ENCODE results near the gene ACAA1.
"Not testable (repeated sequence)": the region's sequence is repeated elsewhere in the genome, so short reads cannot be mapped to it uniquely, and the experiment has no call there.

Gene ACAA1

DNA sequence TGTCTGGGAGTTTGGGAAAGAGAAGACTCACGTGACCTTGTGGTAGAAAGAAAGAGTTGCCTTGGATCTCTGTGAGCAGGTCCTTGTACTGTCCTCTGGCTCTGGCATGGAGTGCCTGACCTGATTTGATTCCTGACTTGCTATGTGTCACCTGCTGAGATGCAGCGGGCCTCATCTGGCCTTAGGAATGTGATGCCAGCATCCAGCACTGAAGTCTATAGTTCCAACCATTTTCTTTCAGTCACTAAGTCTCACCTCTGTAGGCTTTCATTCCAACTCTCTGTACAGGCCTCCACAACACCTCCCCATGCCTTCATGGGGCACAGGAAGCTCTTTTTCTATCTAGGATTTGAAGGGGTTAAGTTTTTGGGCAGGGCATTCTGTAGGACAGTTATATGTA, 16.3 kb upstream of the ACAA1 start:
- no peak for DNase-seq

DNA sequence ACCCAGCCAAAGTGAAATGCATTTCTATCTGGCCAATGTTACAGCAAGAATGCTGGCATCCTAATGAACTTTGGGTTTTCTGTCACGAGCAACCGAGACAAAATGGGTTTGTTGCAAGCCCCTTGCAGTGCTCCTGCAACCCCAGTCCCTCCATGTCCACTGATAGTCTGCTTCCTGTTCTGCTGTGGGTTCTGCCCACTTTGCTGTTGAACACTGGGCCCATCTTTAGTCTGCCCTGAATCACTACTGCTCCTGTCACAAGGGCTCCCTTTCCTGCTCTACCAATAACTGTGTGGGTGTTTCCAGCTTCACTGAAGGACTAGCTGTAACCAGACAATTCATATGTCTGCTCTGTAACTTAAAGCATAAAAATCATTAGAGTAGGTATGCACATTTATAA, 15.7 kb upstream of the ACAA1 start:
- DNase-seq: no peak

DNA sequence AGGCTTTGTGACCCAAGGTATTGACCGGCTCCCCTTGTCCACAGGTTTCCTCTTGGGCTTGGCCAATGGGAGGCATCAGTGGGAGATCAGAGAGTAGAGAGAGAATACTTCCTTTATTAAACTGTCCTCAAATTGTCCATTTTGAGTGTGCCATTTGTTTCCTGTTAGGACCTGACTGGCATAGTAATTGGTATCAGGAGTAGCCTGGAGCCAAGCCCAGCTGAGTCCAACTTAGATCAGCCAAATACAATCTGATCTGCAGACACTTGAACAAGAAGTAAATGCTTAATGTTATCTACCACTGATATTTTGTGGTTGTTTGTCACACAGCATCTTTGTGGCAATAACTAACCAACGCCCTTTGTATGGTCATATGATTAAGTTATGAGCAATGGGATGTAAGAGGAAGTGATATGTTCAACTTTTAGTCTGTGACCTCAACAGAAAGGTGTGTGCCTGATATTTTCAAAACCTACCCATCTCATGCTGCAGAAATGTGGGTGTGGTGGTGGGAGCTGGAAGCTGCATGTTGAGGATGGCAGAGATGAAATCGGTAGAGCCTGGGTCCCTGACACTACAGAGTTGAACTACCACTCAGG, 14.8 kb upstream of the ACAA1 start:
- no peak for DNase-seq

DNA sequence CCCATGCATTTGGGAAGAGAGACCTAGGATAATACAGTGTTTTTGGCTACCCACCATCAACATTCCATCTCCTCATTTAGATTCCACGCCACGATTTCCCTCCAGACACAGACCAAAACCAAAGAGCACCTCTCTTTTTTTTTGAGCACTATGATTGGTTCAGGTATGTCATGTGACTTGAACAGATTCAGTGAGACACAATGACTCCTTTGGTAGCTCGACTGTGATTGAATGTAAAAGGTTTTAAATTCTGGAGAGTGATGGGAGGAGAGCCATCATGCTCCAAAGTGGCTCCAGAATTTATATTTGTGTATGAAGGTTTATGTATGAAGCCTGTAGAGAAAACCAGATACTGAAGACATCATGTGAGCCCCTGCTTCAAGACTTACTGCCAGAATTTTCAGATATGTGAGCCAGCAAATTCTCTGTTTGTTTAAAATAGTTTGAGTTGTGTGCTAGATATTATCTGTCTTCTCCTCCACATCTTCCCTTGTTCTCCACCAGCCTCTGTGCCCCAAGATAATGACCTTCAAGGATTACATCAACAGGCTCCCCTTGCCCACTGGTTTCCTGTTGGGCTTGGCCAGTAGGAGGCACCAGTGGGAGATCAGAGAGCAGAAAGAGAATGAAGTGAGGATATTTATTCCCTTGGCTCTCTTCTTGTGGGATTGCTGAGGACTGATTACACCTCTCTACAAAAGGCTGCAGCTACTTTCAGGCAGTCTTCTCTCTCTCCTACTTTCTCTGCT, 14.0 kb upstream of the ACAA1 start:
- no peak for DNase-seq

DNA sequence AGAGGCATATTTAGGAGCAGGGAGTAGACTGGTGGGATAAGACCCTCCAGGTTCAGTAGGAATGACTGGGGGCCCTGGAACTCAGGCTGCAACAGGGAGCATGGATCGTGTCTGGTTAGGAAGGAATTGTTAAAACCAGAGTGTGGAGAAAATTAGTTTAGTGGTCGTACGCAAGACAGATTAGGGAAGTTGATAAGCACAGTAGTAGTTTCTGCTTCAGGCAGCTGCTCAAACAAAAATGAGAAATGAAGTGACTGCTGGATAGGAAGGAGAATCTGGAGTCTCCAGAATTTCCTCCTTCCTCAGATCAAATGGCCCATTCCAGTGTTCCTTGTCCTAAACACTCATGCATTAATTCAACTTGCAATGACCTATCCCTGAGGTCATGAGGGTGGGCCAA, 12.8 kb upstream of the ACAA1 start:
- DNase-seq: no peak

DNA sequence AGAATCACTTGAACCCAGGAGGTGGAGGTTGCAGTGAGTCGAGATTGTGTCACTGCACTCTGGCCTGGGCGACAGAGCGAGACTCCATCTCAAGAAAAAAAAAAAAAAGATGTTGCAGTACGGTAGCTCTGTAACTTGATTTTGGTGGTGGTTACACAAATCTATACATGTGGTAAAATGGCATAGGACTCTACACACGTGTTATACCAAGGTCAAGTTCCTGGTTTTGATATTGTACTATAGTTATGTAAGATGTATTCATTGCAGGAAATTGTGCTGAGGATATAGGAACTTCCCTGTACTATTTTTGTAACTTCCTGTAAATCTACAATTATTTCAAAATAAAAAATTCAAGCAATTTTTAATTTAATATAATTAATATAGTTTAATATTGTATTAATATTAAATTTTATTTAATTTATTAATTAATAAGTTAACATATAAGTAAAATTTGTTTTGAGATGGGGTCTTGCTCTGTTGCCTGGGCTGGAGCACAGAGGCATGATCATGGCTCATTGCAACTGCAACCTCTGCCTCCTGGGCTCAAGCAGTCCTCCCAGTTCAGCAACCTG, 11.5 kb upstream of the ACAA1 start:
- no peak for DNase-seq

DNA sequence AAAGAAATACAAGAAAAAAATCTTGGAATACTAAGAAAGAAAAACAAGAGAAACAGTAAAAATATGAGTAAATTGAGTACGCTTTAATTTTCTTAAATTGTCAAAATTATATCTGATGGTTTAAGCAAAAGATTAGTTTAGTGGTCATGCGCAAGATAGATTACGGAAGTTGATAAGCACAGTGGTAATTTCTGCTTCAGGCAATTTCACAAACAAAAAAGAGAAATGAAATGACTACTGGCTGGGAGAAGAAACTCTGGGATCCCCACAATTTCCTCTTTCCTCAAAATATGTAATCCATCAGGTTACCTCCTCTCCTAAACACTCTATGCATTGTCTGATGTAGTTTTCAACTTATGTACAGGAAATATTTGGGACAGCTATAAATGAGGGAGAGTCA, 10.5 kb upstream of the ACAA1 start:
- DNase-seq: no peak

DNA sequence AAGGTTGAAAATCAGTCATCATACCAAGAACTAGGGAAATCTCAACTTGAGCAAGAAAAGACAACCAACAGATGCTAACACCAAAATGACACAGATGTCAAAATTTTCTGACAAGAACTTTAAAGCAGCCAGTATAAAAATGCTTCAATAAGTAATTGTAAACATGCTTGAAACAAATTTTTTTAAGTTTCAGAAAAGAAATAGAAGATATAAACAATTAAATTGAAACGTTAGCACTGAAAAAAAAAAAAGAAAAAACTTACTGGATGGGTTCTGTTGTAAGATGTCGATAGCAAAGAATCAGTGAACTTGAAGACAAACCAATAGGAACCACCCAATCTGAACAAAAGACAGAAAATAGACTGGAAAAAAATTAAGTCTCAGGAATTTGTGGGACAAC, 9.6 kb upstream of the ACAA1 start:
- DNase-seq: no peak

DNA sequence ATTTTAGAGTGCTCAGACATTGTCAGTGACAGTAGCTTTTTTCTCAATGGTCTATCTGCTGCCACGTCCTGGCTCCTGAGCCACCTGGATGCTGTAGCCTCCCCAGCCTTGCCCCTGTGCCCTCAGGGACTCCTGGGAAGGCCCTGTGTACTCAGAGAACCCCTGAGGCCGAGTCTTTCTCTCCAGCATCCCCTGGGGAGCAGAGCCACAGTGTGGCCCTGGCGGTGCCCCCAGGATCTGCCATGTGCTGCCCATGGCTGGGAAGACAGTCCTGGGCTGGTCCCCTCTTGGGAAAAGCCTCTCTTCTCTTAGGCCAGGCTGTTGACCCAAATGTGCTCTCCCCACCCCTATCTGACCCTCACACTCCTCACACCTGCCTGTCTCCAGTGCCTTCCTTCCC, 6.6 kb upstream of the ACAA1 start:
- no peak for DNase-seq

DNA sequence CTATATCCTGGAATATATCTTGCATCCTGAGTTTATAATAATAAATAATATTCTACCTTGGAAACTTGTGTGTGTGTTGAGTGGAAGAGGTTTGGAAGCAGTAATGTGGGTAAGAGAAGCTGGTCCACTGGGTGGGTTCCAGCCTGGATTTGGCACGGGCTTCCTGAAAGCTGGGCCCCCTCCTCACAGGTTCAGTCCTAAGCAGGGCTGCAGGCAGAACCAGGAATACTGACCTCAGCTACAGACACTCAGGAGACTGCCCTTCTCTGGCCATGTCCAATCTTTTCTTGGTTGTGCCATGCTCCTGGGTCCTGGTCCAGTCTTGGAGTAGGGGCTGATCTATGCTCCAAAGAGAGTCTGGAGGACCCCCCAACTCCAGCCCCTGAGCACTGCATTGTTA, 6.0 kb upstream of the ACAA1 start:
- DNase-seq: no peak

DNA sequence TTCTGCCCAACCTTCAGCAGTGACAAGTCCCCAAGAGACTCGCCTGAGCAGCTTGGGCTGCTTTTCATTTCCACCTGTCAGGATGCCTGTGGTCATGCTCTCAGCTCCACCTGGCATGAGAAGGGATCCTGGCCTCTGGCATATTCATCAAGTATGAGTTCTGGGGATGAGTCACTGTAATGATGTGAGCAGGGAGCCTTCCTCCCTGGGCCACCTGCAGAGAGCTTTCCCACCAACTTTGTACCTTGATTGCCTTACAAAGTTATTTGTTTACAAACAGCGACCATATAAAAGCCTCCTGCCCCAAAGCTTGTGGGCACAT, 5.0 kb upstream of the ACAA1 start:
- DNase-seq: no peak

DNA sequence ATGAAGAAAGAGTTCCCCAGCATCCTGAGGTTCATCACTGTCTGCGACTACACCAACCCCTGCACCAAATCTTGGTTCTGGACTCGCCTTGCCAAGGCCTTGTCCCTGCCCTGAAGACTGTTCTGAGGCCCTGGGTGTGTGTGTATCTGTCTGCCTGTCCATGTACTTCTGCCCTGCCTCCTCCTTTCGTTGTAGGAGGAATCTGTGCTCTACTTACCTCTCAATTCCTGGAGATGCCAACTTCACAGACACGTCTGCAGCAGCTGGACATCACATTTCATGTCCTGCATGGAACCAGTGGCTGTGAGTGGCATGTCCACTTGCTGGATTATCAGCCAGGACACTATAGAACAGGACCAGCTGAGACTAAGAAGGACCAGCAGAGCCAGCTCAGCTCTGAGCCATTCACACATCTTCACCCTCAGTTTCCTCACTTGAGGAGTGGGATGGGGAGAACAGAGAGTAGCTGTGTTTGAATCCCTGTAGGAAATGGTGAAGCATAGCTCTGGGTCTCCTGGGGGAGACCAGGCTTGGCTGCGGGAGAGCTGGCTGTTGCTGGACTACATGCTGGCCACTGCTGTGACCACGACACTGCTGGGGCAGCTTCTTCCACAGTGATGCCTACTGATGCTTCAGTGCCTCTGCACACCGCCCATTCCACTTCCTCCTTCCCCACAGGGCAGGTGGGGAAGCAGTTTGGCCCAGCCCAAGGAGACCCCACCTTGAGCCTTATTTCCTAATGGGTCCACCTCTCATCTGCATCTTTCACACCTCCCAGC, 4.4 kb upstream of the ACAA1 start:
- DNase-seq: no peak

DNA sequence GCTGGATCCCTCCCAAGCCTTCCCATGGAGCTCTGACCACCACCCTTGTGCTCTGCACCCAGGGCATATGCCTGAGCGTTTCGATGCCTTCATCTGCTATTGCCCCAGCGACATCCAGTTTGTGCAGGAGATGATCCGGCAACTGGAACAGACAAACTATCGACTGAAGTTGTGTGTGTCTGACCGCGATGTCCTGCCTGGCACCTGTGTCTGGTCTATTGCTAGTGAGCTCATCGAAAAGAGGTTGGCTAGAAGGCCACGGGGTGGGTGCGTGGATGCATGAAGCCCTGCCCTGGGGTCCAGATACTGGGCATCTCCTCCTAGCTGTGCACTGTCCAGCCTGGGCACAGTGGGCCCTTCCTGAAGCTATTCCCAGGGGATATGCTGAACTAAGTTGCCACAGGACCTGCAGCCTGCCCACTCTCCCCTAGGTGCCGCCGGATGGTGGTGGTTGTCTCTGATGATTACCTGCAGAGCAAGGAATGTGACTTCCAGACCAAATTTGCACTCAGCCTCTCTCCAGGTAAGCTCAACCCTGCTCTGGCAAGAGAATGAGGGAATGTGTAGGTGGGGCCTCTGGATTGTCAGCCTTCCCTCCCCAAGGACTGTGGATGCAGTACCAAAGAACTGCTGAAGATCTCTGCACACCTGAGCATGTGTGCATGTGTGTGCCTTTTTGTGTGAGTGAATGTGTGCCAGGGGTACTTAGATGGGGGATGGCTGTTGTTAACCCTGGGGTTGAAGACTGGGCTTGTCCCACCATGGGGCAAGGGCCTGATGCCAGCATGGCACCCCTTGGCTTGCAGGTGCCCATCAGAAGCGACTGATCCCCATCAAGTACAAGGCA, 3.6 kb upstream of the ACAA1 start:
- DNase-seq: no peak

DNA sequence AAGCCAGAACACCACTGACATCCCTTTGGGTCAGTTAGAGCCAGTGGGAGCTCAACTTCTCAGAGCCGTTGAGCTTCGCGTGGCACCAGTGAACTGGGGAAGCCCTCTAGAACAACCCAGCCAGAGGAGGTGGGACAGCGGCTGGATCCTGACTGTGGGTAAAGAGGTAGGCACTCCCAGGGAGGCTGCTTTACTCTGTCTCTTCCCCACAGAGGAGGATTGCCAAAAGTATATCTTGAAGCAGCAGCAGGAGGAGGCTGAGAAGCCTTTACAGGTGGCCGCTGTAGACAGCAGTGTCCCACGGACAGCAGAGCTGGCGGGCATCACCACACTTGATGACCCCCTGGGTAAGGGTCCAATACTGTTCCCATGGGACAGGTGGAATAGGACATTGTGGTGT, 2.7 kb upstream of the ACAA1 start:
- no peak for DNase-seq

DNA sequence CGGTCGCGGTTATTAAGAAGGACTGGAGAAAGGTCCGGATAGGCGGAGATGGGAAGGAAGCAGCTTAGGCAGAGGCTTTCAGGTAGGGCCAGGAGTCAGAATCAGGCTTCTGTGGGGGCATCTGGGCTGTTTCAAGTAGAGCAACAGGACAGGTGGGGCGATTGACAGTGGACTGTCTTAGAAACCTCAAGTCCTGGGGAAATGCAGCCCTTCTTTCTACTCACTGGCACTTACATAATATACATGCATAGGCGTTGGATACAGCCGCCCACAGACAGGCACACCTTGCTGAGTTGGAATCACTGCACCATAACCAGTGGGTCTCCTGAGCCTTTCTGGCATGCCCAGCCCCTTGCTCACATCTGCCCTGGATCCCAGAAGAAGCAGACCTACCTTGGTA, 2.3 kb upstream of the ACAA1 start:
- DNase-seq: peak in 1 of 3 experiments; percentile 53

DNA sequence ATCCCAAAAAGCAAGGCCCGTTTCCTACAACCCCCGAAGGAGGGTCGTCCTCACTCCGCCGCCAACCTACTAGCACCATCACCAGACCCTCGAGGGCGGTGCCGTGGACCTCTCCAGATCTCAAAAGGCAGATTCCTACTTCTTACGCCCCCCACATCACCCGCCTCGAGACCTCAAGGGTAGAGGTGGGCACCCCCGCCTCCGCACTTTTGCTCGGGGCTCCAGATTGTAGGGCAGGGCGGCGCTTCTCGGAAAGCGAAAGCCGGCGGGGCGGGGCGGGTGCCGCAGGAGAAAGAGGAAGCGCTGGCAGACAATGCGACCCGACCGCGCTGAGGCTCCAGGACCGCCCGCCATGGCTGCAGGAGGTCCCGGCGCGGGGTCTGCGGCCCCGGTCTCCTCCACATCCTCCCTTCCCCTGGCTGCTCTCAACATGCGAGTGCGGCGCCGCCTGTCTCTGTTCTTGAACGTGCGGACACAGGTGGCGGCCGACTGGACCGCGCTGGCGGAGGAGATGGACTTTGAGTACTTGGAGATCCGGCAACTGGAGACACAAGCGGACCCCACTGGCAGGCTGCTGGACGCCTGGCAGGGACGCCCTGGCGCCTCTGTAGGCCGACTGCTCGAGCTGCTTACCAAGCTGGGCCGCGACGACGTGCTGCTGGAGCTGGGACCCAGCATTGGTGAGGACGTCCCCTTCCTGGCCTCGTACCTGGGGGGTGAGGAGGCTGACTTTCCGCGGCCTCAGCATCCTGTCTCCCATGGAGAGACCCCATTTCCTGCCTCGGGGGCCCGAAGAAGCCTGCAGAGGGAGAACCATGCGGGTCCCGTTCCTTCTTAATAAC, 1.6 kb upstream of the ACAA1 start, which contains the start of gene MYD88:
MYD88 (plus strand) TSS at position 313 of the 842 bp plus-strand sequence; CDS start at position 353, 40 bp downstream.
- peak; percentile 37 to 77 (median 57) for DNase-seq

DNA sequence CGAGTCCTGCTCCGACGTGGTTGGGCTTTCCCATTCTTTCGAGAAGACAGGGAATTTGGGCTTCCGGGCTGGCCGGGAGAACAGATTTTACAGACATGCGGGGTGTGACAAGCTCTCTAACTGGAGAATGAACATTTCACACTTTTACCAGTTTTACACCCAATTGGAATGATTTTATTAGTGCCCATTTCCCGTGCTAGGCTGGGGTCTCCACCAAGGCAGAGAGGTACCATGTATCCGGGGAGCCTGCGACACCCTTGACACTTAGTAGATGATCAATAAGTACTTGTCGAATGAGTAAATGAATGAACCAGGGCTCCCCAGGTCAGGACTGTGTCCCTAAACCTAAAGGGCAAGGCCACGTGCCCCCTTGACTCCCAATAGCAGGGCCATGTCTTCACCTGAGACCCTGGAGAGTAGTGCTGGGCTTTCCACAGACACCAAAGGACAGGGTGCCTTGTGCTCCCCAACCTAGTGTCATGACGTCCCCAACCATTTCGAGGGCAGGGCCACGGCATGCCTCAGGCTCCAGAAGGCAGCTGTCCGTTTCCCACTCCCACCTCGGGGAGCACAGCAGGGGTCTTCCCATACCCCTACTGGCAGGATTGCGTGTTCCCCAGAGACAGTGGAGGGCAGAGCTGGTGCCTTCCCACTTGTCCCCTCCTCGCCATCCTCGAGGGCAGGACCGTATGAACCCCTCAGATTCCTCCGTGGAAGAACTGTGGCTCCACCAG, 855 bp upstream of the ACAA1 start:
- peak in 2 of 3 experiments; percentile 55 to 58 for DNase-seq

DNA sequence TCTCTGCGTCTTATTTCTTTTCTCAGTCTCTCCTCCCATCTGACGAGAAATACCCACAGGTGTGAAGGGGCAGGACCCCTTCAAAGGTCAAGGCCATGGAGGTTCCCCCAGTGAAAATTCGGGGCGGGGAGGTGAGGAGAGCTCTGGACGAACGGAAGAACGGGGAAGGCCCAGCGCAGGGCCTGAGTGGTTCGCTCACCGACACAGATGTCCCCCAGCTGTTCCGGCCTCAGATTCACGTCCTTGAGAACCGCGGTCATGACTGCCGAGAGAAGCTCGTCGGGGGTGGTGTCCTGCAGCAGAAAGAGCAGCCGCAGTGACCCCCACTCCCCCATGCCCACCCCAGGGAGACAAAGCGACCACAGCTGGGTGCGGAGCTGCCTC, 542 bp downstream of the ACAA1 start:
- peak in 2 of 3 experiments; percentile 59 to 62 for DNase-seq

DNA sequence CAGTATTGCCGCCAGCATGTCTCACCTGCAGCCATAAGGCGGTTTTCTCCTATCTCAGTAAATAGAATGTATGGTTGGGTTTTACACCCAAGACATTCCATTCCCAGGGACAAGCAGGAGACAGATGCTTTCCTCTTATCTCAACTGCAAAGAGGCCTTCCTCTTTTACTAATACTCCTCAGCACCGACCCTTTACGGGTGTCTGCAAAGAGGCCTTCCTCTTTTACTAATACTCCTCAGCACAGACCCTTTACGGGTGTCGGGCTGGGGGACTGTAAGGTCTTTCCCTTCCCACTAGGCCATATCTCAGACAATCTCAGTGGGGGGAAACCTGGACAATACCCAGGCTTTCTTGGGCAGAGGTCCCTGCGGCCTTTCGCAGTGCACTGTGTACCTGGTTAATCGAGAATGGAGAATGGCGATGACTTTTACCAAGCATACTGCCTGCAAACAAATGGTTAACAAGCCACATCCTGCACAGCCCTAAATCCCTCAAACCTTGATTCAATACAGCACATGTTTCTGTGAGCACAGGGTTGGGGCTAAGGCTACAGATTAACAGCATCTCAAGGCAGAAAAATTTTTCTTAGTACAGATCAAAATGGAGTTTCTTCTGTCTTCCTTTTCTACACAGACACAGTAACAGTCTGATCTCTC, 1.2 kb downstream of the ACAA1 start:
- not testable (repeated sequence) for DNase-seq

DNA sequence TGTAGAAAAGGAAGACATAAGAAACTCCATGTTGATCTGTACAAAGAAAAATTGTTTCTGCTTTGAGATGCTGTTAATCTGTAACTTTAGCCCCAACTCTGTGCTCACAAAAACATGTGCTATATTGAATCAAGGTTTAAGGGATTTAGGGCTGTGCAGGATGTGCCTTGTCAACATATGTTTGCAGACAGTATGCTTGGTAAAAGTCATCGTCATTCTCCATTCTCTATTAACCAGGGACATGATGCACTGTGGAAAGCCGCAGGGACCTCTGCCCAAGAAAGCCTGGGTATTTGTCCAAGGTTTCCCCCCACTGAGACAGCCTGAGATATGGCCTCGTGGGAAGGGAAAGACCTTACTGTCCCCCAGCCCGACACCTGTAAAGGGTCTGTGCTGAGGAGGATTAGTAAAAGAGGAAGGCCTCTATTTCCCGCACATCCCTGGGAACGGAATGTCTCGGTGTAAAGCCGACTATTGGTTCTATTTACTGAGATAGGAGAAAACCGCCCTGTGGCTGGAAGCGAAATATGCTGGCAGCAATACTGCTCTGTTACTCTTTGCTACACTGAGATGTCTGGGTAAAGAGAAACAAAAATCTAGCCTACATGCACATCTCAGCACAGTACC, 2.3 kb downstream of the ACAA1 start:
- DNase-seq: not testable (repeated sequence)

Measured in NCI-H1417 (cell line).